TTC549 (cell line): ENCODE results near the gene RANBP17.
"Not testable (repeated sequence)": the region's sequence is repeated elsewhere in the genome, so short reads cannot be mapped to it uniquely, and the experiment has no call there.

ENCODE experiments used
- FAIRE-seq: peaks from 2 replicates; lab custom pipeline; 2012; peaks lifted over from hg19 to GRCh38; lab: Jason Lieb, UNC

RANBP17 gene

DNA sequence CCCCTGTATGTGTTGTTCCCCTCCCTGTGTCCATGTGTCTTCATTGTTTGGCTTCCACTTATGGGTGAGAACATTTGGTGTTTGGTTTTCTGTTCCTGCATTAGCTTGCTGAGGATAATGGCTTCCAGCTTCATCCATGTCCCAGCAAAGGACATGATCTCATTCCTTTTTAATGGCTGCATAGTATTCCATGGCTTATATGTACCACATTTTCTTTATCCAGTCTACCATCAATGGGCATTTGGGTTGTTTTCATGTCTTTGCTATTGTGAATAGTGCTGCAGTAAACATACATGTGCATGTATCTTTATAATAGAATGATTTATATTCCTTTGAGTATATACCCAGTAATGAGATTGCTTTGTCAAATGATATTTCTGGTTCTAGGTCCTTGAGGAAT lies 8.6 kb downstream of the RANBP17 start:
- FAIRE-seq: not testable (repeated sequence)

DNA sequence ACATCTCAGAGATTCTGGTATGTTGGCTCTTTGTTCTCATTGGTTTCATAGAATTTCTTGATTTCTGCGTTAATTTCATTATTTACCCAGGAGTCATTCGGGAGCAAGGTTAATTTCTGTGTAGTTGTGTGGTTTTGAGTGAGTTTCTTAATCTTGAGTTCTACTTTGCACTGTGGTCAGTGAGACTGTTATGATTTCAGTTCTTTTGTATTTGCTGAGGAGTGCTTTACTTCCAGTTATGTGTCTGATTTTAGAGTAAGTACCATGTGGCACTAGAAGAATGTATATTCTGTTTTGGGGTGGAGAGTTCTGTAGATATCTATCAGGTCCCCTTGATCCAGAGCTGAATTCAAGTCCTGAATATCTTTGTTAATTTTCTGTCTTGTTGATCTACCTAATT lies 12.2 kb downstream of the RANBP17 start:
- FAIRE-seq: no peak

DNA sequence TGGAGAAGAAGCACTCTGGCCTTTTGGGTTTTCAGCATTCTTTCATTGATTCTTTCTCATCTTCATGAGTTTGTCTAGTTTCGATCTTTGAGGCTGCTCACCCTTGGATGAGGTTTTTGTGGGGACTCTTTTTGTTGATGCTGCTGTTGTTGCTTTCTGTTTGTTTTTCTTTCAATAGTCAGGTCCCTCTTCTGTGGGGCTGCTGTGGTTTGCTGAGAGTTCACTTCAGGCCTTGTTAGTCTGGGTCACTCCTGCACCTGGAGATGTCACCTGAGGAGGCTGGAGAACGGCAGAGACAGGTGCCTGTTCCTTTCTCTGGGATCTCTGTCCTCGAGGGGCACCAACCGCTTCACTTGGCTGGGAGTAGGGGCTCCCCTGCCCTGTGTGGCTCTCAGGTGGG lies 14.0 kb downstream of the RANBP17 start:
- FAIRE-seq: no peak

DNA sequence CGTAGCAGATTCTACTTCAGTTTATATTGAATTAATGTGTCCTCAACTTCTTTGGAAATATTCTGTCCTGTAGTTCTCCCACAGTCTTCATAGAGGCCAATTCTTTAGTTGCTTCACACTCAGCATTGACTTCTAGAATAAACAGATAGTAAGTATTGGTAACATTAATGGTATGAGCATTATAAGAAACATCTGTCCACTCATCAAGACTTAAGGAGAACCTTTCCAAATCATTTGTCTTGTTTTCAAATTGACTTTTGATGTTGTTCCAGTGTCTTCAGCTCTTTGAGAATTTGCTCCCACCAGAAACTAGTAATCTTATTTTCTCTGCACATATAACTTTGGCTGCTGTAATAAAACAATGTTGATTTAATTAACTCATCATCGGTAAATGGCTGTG lies 18.3 kb downstream of the RANBP17 start:
- no peak for FAIRE-seq

DNA sequence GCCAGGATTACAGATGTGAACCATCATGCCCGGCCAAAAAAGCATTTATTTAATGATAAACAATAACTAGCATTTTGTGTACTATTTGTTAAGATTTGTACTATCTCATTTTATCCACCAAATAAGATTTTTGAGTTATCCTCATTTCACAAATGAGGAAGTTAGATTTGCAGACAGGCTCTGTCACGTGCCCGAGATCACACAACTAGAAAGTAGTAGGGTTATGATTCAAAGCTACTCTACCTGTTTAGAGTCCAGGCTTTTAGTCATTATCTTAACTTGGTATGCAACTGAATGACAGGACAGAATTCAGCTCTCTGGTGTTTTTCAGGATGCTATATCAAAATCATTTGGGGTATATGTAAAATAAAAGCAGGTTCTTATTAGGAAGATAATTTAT lies 20.5 kb downstream of the RANBP17 start:
- FAIRE-seq: no peak

DNA sequence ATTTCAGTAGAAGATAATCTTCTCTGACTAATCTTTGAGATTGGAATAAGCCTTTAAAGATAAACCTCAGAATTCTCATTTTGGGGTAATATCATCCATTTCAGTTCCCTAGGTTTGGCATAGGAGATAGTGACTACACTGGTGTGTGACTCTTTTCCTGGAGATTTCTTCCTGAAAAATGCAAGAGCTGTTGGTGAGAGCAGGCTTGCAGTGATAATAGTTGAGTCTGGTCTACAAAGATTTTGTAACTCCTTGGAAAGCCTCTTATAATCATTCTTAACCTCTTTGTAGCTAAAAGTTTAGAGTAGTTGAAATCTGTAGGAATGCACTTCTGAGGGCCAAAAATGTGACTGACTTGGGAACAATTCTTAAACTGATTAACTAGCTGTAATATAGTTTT lies 23.4 kb downstream of the RANBP17 start:
- FAIRE-seq: no peak

DNA sequence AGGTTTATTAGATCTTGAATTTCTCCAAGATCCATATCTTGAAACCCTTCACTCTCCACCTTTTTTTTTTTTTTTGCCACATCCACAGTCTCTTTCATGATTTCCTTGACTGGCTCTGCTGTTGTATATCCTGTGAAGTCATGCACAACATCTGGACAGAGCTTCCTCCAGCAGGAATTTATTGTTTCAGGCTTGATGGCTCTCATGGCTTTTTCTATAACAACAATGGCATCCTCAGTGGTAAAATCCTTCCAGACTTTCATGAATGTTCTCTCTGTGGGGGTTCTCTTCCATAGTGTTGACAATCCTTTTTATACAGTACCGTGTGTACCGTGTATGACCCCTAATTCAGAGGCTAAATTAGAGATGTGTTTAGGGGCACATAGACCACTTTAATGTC lies 24.0 kb downstream of the RANBP17 start:
- FAIRE-seq: no peak

DNA sequence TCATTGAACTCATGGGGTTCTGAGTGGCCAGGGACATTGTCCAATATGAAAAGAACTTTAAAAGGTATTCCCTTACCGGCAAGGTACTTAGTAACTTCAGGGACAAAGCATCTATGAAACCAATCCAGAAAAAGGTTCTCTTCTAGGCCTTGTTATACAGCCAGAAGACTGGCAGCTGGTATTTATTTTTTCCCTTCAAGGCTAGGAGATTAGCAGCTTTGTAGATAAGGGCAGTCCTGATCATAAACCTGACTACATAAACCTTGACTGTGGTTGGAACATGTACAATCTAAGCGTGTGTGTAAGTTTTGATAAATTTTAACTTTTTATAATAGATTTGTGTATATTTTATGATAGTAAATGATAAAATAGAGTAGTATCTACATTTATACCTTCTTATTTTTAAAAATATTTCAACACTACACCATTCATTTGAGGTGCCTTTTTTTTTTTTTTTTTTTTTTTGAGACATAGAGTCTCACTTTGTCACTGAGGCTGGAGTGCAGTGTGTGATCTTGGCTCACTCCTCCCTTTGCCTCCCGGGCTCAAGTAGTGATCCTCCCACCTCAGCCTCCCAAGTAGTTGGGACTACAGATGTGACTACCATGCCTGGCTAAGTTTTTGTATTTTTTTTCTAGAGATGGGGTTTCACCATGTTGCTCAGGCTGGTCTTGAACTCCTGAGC lies 24.5 kb downstream of the RANBP17 start:
- no peak for FAIRE-seq

DNA sequence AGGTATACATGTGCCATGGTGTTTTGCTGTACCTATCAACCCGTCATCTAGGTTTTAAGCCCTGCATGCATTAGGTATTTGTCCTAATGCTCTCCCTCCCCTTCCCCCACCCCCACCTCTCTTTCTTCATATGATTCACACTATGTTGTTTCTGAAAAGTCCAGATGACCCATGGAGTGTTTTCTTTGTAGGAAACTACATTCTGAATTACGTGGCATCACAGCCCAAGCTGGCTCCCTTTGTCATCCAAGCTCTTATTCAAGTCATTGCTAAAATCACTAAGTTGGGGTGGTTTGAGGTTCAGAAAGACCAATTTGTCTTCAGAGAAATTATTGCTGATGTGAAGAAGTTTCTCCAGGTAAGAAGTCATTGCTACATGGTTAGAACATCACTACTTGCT lies 30.4 kb downstream of the RANBP17 start:
- FAIRE-seq: no peak

DNA sequence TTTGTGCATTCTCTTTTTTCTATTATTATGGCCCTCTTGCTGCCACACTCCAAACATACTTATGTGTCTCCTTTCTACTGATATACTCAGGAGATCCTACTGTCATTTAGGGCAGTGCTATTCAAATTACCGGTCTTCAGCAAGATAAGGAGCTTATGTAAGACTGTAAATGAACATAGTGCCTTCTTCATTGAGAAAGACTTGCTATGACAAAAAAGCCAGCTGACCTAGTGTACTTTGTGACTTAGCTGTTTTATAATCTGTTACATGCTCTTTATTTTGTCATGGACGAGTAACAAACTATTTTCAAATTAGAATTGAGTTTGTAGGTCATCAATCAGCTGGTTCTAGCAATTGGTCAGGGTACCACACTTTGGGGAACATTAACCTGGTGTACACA lies 32.8 kb downstream of the RANBP17 start:
- FAIRE-seq: no peak

DNA sequence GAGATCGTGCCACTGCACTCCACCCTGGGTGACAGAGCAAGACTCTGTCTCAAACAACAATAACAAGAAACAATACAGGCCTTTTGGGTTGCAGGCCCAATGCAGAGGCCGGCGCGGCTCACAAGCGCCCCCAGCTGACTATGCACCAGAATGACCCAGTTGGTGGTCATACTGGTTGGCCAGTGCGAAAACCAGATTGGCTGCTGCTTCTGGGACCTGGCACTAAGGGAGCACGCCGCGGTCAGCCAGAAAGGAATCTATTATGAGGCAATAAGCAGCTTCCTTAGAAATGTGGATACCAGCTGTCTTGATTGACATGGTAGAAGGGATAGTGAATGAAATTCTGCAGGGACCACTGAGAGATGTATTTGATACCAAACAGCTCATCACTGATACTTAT lies 35.0 kb downstream of the RANBP17 start:
- no peak for FAIRE-seq

DNA sequence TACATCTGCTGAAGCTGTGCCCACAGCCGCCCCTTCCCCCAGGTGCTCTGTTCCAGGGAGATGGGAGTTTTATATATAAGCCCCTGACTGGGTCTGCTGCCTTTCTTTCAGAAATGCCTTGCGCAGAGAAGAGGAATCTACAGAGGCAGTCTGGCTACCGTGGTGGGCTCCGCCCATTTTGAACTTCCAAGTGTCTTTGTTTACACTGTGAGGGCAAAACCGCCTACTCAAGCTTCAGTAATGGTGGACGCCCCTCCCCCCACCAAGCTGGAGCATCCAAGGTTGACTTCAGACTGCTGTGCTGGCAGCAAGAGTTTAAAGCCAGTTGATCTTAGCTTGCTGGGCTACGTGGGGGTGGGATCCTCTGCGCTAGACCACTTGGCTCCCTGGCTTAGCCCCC lies 41.3 kb downstream of the RANBP17 start:
- no peak for FAIRE-seq

DNA sequence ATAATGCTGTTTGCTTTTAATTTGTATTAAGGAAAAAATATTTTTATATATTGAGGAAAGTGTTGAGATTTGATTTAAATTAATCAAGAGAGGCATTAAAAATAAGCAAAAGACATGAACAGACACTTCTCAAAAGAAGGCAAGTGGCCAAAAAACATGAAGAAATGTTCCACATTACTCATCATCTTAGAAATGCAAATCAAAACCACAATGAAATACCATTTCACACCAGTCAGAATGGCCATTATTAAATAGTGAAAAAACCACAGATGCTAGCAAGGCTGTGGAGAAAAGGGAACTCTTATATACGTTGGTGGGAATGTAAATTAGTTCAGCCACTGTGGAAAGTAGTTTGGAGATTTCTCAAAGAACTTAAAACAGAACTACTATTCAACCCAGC lies 45.9 kb downstream of the RANBP17 start:
- no peak for FAIRE-seq

DNA sequence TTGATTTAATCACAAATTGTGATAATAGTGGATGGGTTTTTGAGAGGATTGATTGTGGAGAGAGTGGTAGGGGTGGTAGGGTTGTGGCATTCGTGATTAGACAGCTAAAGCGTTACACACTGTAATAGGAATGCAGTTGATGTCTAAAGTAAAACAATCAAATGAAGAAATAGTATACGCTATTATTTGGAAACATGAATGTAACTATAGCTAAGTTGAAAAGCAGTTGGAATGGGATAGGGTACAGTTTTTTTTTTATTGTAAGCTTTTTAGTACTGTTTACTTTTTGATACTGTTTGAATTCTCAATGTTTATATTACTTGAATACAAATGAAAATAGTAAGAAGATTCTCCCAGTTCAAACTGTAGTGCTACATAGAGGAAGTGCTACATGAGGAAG lies 51.8 kb downstream of the RANBP17 start:
- no peak for FAIRE-seq

DNA sequence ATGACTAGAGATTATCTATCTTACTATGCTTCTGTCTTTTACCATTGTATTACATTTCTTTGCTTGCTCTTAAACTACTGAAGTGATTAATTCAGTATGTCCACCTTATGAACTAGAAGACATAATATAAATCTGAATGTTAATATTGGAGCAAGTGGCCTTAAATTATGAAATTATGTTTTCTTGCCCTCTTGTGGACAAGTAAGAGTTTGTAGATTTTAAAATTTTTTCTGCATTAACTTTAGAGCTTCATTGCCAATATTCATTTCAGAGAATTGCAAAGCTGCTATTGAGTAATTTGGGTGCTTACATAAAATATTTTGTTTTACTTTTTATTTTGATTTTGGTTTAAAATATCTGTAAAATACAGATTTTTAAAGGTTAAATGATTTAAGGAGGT lies 55.3 kb downstream of the RANBP17 start:
- no peak for FAIRE-seq

DNA sequence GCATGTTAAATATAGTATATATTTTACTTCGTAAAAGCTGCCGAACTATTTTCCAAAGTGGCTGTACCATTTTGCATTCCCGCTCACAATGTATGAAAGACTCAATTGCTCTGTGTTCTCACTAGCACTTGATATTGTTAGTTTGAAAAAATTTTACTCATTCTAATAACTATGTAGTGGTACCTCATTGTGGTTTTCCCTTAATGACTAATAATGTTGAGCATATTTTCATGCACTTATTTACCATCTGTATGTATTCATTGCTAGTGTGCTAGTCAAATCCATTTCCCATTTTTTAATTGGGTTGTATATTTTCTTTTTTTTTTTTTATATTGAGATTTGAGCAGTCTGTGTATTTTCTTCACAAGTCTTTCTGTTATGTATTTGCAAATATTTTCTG lies 58.4 kb downstream of the RANBP17 start:
- FAIRE-seq: no peak

DNA sequence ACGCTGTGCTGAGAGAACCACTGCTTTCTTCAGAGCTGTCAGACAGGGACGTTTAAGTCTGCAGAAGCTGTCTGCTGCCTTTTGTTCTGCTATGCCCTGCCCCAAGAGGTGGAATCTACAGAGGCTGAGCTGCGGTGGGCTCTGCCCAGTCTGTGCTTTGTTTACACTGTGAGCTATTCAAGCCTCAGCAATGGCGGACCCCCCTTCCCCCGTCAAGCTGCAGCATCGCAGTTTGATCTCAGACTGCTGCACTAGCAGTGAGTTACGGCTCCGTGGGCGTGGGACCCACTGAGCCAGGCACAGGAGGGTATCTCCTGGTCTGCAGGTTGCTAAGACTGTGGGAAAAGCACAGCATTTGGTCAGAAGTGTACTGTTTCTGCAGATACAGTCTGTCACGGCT lies 60.5 kb downstream of the RANBP17 start:
- FAIRE-seq: not testable (repeated sequence)

DNA sequence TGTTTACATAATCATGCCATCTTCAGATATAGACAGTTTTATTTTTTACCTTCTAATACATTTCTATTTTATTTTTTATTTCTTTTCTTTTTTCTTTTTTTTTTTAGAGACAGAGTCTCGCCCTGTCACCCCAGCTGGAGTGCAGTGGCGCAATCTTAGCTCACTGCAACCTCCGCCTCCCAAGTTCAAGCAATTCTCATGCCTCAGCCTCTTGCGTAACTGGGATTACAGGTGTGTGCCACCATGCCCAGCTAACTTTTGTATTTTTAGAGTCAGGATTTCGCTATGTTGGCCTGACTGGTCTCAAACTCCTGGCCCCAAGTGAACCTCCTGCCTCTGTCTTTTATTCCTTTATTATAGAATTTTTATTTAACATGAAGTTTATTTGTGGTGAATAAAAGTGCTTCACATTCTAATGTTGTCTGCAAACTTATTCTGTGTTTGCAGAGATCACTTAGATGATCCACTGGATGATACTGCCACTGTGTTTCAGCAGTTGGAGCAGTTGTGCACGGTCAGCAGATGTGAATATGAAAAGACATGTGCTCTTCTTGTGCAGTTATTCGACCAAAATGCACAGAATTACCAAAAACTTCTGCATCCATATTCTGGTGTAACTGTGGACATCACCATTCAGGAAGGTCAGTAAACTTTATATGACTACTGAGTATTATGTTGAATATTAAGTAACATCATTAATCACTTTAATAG lies 62.2 kb downstream of the RANBP17 start:
- no peak for FAIRE-seq

DNA sequence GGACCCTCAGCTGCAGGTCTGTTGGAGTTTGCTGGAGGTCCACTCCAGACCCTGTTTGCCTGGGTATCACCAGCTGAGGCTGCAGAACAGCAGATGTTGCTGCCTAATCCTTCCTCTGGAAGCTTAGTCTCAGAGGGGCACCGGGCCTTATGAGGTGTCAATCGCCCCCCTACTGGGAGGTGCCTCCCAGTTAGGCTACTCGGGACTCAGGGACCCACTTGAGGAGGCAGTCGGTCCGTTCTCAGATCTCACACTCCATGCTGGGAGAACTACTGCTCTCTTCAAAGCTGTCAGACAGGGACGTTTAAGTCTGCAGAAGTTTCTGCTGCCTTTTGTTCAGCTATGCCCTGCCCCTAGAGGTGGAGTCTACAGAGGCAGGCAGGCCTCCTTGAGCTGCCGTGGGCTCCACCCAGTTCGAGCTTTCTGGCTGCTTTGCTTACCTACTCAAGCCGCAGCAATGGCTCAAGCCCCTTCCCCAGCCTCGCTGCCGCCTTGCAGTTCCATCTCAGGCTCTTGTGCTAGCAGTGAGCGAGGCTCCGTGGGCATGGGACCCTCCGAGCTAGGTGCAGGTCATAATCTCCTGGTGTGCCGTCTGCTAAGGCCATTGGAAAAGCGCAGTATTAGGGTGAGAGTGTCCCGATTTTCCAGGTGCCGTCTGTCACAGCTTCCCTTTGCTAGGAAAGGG lies 73.9 kb downstream of the RANBP17 start:
- not testable (repeated sequence) for FAIRE-seq

DNA sequence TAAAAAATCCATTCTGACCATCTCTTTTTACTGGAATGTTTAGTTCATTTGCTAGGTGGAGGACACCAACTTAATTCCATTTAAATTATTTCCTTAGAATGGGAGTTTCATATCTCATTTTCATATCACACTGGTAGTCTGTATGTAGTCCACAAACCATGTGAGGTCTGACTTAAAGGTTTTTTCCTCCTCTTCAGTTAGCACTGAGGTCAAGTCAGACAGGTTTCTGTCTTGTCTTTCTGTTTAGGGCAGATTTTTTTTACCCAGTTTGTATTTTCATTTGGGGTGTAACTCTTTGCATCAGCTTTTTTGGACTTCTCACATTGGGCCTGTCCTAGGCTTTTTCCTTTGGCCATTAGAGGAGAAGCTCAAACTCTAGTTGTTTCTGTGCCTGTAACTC lies 75.3 kb downstream of the RANBP17 start:
- no peak for FAIRE-seq

DNA sequence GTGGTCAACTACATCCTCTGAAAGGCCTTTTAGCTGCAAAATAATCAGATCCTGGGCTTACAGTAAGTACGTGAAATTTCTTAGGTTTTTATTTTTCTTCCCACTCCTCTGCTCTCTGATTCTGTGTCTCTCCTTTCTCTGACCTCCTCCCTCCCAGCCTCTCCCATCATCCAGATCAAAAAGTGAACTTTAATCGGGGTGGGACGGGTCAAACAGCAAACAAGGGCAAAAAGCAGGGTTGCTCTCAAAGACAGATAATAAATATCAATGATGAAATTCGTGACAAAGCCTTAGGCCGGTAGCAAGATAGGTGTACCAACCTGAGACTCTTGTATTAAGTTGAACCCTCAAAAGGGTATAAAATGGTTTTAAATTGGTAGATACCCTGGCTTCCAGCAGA lies 76.1 kb downstream of the RANBP17 start:
- no peak for FAIRE-seq

DNA sequence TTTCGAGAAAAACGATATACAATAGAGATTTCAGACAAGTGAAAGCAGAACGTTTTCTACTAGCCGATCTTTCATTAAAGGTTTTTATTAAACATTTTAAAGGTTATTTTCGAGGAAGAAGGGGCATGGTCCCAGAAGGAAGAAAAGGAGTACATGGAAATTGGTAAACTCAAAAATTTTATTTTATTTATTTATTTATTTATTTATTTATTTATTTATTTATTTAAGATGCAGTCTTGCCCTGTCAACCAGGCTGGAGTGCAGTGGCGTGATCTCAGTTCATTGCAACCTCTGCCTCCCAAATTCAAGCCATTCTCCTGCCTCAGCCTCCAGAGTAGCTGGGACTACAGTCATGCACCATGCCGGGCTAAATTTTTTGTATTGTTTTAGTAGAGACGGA lies 77.4 kb downstream of the RANBP17 start:
- FAIRE-seq: no peak

DNA sequence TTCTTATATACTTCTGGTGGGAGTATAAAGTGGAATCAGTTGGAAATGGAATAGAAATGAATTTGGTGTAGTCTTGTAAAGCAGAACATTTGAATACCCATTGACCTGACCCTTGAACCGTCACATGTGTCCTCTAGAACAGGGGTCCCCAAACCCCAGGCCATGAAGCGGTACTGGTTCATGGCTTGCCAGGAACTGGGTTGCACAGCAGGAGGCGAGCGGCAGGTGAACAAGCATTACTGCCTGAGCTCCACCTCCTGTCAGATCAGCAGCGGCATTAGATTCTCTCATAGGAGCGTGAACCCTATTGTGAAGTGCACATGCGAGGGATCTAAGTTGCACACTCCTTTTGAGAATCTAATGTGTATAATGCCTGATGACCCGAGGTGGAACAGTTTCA lies 80.0 kb downstream of the RANBP17 start:
- no peak for FAIRE-seq

DNA sequence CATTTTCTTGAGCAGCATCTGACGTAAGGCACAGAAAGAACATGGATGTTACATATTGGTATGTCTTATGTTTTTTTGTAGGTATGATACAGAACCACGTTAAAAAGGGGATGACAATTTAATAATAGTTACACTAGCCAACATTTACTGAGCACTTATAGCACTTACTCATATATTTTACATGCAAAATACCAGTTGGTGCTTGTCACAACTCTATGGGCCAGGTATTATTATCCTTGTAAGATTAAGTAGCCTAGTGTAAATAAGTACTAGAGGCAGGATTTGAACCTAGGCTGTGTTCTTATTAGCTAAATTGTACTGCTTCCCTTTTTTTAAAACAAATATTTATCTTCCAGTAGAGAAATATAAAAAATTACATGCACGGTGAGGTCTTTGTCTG lies 83.5 kb downstream of the RANBP17 start:
- no peak for FAIRE-seq
